Lung microvascular endothelial cell (primary cell): ENCODE results near the gene TBC1D2. TPM values are rescaled to one million over a fixed set of nuclear protein-coding genes. Genes with fewer than 3 reads are reported as not detected.
"Not testable (repeated sequence)": the region's sequence is repeated elsewhere in the genome, so short reads cannot be mapped to it uniquely, and the experiment has no call there.

Experiments
- DNase-seq, 2 donors: peaks; one replicate each; pipeline versions ENCODE4 v3.0.0 to v3.0.0-alpha.2; 2010; ENCODE audit warnings: low read depth in 2 of 2
- total RNA-seq: library from RNA; depleted of rRNA; stranded (reverse); fragments of >200 nt; gene quantifications from 2 replicates; pipeline ENCODE4 v1.2.1, GENCODE V29; 2014

Gene TBC1D2
- 0.99 and 1.5 TPM in 2 replicates for total RNA-seq

- peak; percentile 94 to 95 for DNase-seq
Observed at GRCh38 chr9:98255578-98256296, at the start of gene TBC1D2. Gene TBC1D2 (minus strand): TSS chr9:98255649. CDS start chr9:98255541, 108 bp downstream.

- DNase-seq = no peak
Observed at GRCh38 chr9:98304381-98304780, 48.9 kb upstream of the TBC1D2 start.

GRCh38 chr9:98303633-98304125, 48.2 kb upstream of the TBC1D2 start:
- DNase-seq = peak in 1 of 2 donors; percentile 86

GRCh38 chr9:98302938-98303632, 47.6 kb upstream of the TBC1D2 start:
- no peak for DNase-seq

- DNase-seq = no peak
Observed at GRCh38 chr9:98302150-98302549, 46.7 kb upstream of the TBC1D2 start.

GRCh38 chr9:98300611-98301010, 45.2 kb upstream of the TBC1D2 start:
- no peak for DNase-seq

- no peak for DNase-seq
Observed at GRCh38 chr9:98298476-98298875, 43.0 kb upstream of the TBC1D2 start.

GRCh38 chr9:98295824-98296223, 40.4 kb upstream of the TBC1D2 start:
- DNase-seq = no peak

GRCh38 chr9:98291820-98292219, 36.4 kb upstream of the TBC1D2 start:
- DNase-seq = no peak

GRCh38 chr9:98290411-98290810, 35.0 kb upstream of the TBC1D2 start:
- DNase-seq = no peak

- DNase-seq = no peak
Observed at GRCh38 chr9:98289614-98290201, 34.3 kb upstream of the TBC1D2 start.

GRCh38 chr9:98288881-98289280, 33.4 kb upstream of the TBC1D2 start:
- DNase-seq = no peak

GRCh38 chr9:98287384-98287783, 31.9 kb upstream of the TBC1D2 start:
- peak in 1 of 2 donors; percentile 15 for DNase-seq

GRCh38 chr9:98285446-98285845, 30.0 kb upstream of the TBC1D2 start:
- no peak for DNase-seq

GRCh38 chr9:98284754-98285153, 29.3 kb upstream of the TBC1D2 start:
- DNase-seq = no peak

GRCh38 chr9:98283143-98283542, 27.7 kb upstream of the TBC1D2 start:
- not testable (repeated sequence) for DNase-seq

- no peak for DNase-seq
Observed at GRCh38 chr9:98281281-98281680, 25.8 kb upstream of the TBC1D2 start.

- DNase-seq = no peak
Observed at GRCh38 chr9:98280574-98280973, 25.1 kb upstream of the TBC1D2 start.

GRCh38 chr9:98280162-98280561, 24.7 kb upstream of the TBC1D2 start:
- DNase-seq = no peak

- DNase-seq = no peak
Observed at GRCh38 chr9:98276907-98277469, 21.5 kb upstream of the TBC1D2 start.

GRCh38 chr9:98275159-98275558, 19.7 kb upstream of the TBC1D2 start:
- no peak for DNase-seq

- no peak for DNase-seq
Observed at GRCh38 chr9:98272083-98272482, 16.6 kb upstream of the TBC1D2 start.
